Measurements from ENCODE around the gene CACNB2.

DNA sequence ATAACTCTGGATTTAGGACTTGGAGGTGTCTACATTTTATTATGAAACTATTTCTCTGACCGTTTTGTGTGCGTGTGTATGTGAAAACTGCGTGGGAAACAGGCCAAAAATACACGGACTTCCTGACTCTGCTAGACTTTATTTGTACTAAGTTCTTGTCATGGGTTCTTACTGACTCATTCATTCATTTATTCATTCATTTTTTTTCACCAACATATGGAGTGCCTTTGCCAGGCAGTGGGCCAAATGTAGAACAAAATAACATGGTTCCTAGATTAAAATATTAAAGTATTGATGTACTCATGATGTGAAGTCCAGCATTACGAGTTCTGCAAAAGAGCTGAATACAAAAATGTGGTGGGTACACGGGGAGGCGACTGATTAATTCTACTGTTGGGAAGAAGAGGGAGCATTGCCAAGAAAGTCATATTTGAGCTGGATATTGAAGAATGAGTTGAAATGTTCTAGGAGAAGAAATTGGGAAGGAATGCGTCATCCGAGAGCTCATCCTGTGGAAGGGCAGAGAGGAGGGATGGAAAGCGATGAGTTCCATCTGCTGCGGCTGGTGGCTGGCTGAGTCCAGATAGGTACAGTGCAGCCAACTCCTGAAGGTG, 24.6 kb downstream of the CACNB2 start:
- no peak for TF ChIP-seq RXRA (IDR thresholded peaks at IDR 0.05; ENCODE audit: borderline replicate concordance, low read depth)
- TF ChIP-seq, protein P1, sequence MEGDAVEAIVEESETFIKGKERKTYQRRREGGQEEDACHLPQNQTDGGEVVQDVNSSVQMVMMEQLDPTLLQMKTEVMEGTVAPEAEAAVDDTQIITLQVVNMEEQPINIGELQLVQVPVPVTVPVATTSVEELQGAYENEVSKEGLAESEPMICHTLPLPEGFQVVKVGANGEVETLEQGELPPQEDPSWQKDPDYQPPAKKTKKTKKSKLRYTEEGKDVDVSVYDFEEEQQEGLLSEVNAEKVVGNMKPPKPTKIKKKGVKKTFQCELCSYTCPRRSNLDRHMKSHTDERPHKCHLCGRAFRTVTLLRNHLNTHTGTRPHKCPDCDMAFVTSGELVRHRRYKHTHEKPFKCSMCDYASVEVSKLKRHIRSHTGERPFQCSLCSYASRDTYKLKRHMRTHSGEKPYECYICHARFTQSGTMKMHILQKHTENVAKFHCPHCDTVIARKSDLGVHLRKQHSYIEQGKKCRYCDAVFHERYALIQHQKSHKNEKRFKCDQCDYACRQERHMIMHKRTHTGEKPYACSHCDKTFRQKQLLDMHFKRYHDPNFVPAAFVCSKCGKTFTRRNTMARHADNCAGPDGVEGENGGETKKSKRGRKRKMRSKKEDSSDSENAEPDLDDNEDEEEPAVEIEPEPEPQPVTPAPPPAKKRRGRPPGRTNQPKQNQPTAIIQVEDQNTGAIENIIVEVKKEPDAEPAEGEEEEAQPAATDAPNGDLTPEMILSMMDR (IDR thresholded peaks at IDR 0.05) = no peak
